NCI-H82 treated with DMSO at 0.1 percent for 48 hours (cell line): ENCODE measurements around the gene CASKIN1.

ENCODE experiments used
- DNase-seq: peaks from one replicate; lab custom pipeline; 2025; ENCODE audit not compliant: unreplicated experiment; lab: John Stamatoyannopoulos, UW

The CASKIN1 gene

GRCh38 chr16:2178321-2179106, 17.9 kb downstream of the CASKIN1 start:
- no peak for DNase-seq

GRCh38 chr16:2177561-2177960, 18.8 kb downstream of the CASKIN1 start:
- no peak for DNase-seq

- no peak for DNase-seq
Measured at GRCh38 chr16:2177101-2177500, 19.3 kb downstream of the CASKIN1 start.

GRCh38 chr16:2176047-2176446, 20.4 kb downstream of the CASKIN1 start:
- no peak for DNase-seq

- no peak for DNase-seq
Measured at GRCh38 chr16:2175454-2175853, 21.0 kb downstream of the CASKIN1 start.

GRCh38 chr16:2174396-2175131, 21.8 kb downstream of the CASKIN1 start:
- DNase-seq = no peak

- DNase-seq = no peak
Measured at GRCh38 chr16:2173916-2174315, 22.5 kb downstream of the CASKIN1 start.

GRCh38 chr16:2173366-2173765, 23.0 kb downstream of the CASKIN1 start:
- DNase-seq = no peak

- no peak for DNase-seq
Measured at GRCh38 chr16:2172688-2173335, 23.6 kb downstream of the CASKIN1 start.

- DNase-seq = no peak
Measured at GRCh38 chr16:2171601-2172178, 24.7 kb downstream of the CASKIN1 start.

- no peak for DNase-seq
Measured at GRCh38 chr16:2170587-2171435, 25.6 kb downstream of the CASKIN1 start.

GRCh38 chr16:2170080-2170479, 26.3 kb downstream of the CASKIN1 start:
- no peak for DNase-seq

- DNase-seq = no peak
Measured at GRCh38 chr16:2167068-2167638, 29.3 kb downstream of the CASKIN1 start.

GRCh38 chr16:2166263-2167067, 29.9 kb downstream of the CASKIN1 start:
- no peak for DNase-seq

- DNase-seq = no peak
Measured at GRCh38 chr16:2165861-2166260, 30.5 kb downstream of the CASKIN1 start.

- no peak for DNase-seq
Measured at GRCh38 chr16:2163211-2163881, 33.1 kb downstream of the CASKIN1 start.

GRCh38 chr16:2162676-2163118, 33.7 kb downstream of the CASKIN1 start:
- no peak for DNase-seq

GRCh38 chr16:2161911-2162310, 34.5 kb downstream of the CASKIN1 start:
- no peak for DNase-seq
